Fibroblast of skin of left biceps (primary cell): ENCODE data around the gene NT5C.
"Not testable (repeated sequence)": the region's sequence is repeated elsewhere in the genome, so short reads cannot be mapped to it uniquely, and the experiment has no call there.

ENCODE experiments used
- DNase-seq, 2 experiments: peaks; one replicate each; pipeline ENCODE4 v3.0.0-alpha.2; 2013; ENCODE audit warnings: low read depth in 2 of 2

Gene NT5C

DNA sequence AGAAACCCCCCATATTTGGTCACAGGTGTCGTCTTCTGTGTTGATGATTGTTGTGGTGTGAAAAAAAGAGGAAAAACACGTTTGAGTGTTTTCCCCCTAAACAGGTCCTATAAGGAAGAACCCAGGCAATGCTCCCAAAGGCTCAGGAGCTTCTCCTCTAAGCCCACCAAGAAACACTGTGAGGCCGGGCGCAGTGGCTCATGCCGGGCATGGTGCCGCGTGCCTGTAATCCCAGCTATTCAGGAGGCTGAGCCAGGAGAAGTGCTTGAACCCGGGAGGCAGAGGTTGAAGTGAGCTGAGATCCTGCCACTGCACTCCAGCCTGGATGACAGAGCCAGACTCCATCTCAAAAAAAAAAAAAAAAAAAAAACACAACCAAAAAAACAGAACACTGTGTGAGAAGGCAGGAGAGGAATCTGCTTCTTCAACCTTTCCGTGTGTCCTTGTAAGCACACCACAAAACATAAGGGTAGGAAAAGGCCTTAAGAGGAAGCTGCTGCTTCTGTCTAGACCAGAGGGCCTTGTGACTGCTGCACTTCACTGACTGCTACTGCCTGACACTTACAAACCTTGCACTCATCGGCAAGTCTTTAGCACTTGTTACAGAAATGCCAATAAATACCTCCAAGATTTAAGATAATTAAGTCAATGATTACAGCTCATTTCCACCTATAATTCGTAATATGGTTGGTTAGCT, 13.4 kb upstream of the NT5C start:
- no peak for DNase-seq

DNA sequence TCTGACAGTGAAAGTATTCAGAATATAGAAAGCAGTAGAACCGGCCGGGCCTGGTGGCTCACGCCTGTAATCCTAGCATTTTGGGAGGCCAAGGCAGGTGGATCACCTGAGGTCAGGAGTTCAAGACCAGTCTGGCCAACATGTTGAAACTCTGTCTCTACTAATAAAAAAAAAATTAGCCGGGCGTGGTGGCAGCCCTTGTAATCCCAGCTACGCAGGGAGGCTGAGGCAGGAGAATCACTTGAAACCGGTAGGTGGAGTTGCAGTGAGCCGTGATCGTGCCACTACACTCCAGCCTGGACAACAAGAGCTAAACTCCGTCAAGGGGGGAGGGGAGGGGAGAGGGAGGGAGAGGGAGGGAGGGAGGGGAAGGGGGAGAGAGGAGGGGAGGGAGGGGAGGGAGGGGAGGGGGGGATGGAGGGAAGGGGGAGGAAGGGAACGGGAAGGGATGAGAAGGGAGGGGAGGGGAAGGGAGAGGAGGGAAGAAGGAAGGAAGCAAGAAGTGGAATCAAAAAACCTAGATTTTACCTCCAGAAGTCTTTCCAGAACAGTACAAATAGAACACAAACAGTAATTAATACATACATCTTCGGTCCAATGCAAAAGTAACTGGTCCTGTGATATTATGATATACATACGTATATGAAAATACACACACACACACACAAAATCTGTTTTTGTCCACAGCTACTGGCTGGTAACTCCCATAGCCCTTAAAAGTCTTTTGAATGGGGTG, 10.9 kb upstream of the NT5C start:
- DNase-seq: no peak

DNA sequence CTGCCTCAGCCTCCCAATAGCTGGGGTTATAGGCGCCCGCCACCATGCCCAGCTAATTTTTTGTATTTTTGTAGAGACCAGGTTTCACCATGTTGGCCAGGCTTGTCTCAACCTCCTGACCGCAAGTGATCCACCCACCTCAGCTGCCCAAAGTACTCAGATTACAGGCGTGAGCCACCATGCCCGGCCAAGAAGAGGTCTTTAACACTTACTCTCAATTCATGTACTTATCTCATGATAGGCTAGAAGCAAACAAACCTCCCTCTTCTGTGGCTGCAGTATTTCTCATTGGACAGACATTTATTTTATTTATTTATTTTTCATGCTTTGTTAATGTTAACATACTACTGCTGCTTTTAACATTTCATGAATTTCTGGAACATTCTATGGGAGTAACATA, 7.0 kb upstream of the NT5C start:
- DNase-seq: no peak

DNA sequence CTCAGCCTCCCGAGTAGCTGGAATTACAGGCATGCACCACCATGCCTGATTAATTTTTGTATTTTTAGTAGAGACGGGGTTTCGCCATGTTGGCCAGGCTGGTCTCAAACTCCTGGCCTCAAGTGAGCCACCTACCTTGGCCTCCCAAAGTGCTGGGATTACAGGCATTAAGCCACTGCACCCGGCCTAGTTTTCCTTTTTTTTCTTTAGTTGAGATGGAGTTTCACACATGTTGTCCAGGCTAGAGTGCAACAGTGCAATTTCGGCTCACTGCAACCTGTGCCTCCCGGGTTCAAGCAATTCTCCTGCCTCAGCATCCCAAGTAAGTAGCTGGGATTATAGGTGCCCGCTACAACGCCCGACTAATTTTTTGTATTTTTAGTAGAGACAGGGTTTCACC, 6.2 kb upstream of the NT5C start:
- not testable (repeated sequence) for DNase-seq

DNA sequence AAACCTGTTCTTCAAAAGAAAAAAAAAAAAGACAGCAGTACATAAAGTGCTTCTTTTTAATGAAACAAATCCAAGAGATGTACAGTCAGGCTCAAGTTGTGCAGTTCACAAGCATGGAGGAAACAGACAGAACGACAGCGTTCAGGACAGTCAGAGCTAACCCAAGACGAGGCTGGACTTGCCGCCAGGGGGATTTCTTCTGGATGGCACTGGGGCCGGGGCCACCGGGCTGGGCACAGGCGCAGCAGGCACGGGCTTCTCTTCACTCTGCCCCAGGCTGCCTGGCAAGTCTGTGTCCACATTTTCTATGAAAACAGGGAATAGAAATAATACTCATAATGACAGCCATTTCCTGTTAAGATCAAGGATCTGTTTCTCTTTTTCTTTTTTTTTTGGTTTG, 4.4 kb upstream of the NT5C start:
- no peak for DNase-seq

DNA sequence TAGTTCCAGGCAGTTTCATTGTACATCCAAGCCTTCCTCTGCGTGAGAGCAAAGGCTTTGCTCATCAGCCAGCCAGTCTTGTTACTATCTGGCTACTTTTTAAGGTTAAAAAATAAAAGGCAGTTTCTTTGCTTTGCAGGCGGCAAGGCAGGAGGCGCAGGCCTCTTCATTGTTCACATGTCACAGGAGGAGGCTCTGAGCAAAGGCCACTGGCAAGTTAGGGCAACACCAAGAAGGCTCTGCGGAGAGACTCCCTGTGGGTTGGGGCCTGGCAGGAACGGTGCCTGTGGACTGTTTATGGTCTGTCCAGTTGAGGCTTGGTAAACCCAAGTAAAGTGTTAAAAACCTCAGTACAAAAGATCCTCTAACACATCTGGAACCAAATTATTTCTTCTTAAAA, 3.9 kb upstream of the NT5C start:
- DNase-seq: no peak

DNA sequence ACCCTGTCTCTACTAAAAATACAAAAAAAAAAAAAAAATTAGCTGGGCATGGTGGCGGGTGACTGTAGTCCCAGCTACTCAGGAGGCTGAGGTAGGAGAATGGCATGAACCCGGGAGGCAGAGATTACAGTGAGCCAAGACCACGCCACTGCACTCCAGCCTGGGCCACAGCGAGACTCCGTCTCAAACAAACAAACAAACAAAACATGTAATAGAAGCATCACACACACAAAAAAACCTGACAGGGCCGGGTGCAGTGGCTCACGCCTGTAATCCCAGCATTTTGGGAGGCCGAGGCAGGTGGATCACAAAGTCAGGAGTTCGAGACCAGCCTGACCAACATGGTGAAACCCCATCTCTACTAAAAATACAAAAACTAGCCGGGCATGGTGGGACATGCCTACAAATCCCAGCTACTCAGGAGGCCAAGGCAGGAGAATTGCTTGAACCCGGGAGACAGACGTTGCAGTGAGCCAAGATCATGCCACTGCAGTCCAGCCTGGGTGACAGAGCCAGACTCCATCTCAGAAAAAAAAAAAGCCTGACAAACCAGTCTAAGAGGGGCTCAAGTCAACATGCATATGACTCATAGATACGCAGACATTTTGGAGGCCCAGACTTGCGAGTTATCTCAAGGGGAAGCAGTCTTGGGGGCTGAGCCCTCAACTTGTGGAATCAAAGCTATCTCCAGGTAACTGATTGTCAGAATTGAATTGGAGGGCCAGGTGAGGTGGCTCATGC, 2.2 kb upstream of the NT5C start:
- not testable (repeated sequence) for DNase-seq

DNA sequence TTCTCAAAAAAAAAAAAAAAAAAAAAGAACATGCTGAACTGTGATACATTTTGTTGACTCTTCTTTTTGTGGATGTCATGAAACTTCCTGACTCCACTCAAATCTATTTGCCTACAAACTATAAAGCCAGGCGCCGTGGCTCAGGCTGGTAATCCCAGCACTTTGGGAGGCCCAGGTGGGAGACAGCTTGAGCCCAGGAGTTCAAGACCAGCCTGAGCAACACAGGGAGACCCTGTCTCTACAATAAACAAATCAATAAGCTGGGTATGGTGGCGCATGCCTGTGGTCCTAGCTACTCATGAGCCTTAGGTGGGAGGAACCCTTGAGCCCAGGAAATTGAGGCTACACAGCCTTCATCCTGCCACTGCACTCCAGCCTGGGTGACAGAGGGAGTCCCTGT, 1.5 kb upstream of the NT5C start:
- DNase-seq: no peak

DNA sequence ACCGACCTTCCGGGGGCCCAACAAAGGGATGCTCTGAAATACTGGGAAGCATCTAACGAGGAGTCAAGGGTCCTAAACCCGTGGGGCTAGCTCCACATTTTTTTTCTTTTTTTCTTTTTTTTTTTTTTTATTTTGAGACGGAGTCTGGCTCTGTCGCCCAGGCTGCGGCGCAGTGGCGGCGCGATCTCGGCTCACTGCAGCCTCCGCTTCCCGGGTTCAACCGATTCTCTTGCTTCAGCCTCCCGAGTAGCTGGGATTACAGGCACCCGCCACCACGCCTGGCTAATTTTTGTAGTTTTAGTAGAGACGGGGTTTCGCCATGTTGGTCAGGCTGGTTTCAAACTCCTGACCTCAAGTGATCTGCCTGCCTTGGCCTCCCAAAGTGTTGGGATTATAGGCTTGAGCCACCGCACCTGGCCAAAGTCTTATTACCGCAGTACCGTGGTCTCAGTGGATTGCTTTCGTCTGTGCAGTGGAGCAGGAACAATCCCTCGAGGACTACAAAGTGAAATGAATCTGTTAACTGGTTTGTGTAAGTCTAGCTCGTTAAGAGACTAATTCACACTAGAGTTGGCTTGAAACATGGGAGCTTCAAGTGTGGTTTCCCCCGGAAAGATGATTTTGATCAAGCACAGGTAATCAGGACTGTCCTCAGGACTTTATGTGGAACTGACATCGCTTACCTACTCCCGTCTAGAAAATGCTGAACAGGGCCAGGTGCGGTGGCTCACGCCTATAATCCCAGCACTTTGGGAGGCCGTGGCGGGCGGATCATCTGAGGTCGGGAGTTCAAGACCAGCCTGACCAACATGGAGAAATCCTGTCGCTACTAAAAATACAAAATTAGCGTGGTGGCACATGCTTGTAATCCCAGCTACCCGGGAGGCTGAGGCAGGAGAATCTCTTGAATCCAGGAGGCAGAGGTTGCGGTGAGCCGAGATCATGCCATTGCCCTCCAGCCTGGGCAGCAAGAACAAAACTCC, 767 bp upstream of the NT5C start:
- not testable (repeated sequence) for DNase-seq

DNA sequence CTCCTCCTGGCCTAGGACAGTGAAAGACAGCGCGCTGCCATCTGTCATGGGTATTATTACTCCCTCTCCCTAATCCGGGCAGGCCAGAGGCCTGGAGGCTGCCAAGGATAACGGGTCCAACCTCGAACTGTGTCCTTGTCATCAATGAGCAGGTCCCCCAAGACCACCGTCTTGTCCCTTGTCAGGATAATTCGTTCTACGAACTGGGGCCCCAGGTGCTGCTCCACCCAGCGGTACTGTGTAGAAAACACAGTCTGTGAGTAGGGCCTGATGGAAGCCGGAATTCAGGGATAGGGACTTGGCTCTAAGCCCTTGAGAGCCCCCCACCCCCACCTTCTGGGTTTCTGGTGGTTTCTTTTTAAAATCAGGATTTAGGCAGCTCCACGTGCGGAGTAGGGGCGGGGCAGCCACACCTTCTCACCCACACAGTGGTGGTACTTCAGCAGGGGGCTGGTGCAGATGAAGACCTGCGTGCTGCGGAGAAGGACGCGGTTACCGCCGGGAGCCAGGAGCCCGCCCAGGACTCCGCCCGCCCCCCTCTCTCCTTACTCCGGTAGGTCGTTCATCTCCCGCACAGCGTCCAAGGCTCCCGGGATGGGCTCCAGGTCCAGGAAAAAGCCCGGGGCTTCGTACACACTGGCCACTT, 787 bp downstream of the NT5C start:
- peak; percentile 21 to 25 for DNase-seq

DNA sequence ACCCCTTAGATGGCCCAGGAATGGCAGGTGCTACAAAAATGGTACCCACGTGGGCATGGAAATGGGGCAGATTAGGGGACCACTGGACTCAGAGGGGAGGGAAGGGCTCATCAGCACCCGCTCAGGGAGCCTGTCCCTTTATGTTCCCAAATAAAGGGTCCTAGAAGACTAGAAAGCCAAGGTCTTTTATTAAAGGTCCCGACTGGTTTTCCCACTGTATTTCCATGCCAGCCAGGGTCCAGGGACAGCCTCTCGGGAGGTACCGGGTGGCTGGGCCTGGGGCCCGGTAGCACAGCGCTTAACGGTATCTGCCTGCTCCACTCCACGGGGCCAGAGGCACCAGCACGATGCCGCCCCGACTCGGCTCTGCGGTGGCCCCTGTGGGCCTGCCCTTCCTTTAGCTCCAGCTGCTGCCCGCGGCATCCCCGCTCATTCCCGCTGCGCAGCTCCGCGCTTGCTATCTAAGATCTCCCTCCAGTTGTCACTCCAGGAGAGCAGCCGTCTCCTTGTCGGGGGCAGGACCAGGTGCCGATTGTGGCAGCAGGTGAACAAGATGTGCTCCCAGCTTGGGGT, 1.4 kb downstream of the NT5C start:
- no peak for DNase-seq

DNA sequence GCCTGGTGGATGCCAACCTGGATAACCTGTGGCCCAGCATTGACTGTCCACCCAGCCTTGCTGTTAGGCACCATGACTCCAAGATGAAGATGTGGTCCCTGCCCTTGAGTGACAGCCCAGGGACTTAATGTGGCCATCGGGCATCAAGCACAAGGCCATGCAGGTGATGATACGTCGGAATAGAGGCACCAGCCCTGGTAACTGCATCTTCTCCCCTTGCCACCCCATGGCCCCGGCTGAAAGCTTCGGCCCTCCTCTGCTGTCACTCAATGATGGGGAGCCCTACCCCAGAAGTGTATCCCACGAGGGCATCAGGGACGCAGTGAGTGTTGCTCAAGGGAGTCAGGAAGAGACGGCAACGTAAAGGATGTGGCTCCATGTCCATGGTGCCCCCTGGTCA, 2.0 kb downstream of the NT5C start:
- DNase-seq: no peak

DNA sequence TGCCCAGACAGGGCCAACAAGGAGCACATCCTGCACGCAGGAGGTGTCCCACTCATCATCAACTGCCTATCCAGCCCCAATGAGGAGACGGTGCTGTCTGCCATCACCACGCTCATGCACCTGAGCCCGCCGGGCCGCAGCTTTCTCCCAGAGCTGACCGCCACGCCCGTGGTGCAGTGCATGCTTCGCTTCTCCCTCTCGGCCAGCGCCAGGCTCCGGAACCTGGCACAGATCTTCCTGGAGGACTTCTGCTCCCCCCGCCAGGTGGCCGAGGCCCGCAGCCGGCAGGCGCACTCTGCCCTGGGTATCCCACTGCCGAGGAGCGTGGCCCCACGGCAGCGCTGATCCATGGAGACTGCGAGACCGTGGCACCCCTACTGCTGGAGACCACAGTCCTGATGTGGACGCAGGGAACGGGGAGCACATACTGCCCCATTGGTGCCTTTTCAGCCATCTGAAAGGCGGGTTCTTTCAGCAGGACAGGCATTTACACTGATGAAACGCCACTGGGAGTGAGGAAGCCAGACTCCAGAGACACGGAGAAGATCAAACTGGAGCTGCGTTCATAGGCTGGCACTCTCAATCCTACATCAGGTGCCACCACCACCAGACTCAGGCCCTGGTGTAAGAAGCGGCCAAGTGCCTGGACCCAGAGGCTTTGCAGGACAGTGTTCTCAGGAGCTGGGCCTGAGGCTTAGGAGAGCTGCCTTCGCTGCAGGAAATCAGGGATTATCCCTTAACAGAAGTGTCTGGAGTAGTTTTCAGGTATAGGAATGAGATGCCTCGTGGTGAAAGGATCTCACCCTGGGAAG, 2.6 kb downstream of the NT5C start:
- no peak for DNase-seq

DNA sequence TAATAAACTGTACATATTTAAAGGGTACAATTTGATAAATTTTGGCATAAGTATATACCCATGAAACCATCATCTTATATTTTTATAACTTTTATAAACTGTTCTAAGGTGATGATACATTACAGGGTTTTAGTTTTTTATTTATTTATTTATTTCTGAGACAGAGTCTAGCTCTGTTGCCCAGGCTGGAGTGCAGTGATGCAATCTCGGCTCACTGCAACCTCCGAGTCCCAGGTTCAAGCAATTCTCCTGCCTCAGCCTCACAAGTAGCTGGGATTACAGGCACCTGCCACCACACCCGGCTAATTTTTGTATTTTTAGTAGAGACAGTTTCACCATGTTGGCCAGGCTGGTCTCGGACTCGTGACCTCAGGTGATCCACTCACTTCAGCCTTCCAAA, 3.6 kb downstream of the NT5C start:
- not testable (repeated sequence) for DNase-seq

DNA sequence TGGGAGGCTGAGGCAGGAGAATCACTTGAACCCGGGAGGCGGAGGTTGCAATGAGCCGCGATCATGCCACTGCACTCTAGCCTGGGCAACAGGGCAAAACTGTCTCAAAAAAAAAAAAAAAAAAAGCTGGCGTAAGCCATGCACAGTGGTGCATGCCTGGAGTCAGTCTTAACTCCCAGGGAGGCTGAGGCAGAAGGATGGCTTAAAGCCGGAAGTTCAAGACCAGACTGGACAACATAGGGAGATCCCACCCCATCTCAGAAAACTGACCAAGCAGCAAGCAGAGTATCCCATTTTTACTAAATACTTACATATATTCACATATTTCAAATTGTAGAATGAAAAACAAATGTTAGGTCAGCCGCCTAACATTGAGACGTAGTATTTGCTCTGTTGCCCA, 4.6 kb downstream of the NT5C start:
- no peak for DNase-seq

DNA sequence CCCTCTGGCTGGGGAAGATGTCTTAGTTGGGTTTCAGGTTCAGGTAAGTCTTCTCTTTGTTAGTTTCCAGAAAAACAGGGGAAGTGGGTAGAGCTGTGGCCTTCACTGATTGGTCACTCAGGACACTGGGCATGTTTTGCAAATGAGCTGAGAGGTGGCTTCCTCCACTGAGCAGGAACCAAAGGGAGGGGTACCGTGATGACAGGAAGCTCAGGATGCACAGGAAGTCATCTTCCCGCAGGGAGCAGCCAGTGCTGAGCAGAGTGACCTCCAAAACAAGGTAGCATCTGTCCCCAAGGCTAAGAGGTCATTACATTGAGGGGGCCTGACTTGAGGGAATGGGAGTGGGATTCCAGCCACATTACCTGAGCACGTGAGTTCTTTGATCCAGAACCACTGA, 5.6 kb downstream of the NT5C start:
- no peak for DNase-seq

DNA sequence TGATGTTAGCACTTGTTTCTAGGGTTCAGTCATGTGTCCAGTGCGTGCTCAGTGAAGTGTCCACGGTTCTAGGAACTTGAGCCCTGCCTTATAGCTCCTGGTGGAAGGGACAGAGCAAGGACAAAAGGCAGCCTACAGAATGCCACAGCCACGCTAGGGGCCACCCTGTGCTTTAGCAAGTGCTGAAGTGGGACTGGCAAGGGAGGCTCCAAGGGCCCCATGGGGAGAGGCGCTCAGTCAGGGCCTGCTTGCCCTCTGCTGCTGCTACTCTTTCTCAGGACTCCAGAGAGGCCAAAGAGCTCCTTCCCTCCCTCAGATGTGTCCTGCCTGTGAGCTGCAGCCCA, 6.8 kb downstream of the NT5C start:
- DNase-seq: no peak

DNA sequence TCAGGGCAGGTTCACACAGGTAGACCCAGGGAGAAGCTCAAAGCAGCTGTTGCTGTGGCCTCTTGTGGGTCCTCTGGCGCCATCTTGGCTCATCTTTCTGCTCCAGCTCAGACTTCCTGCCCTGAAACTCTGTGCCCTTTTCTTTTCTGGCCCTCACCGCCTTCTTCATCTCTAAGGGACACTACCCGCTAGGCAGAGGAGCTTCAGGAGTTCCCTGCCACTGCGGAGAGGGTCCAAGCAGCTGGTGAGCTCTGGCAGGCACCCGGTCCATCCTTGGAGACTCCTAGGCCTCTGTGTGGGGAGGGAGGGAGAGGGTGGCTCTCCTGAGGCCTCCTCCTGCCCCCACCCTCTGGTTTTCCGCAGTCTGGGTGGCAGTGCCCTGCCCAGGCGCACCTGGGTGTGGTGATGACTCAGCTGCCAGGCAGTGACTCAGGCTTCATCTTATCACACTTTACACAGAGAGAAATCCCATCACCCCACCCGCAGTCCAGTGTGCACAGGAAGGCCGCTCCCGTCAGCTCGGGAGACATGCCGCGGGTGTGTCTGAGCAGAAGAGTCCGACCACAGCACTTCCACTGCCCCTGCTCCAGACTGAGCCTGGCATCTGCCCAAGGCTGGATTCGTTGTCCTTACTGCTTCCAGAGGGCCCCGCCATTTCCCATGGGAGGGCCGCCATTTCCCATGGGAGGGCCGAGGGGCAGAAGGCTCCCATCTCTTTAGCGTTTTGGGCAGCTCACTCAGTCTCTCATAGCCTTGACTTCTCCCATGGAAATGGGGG, 7.3 kb downstream of the NT5C start:
- DNase-seq: no peak

DNA sequence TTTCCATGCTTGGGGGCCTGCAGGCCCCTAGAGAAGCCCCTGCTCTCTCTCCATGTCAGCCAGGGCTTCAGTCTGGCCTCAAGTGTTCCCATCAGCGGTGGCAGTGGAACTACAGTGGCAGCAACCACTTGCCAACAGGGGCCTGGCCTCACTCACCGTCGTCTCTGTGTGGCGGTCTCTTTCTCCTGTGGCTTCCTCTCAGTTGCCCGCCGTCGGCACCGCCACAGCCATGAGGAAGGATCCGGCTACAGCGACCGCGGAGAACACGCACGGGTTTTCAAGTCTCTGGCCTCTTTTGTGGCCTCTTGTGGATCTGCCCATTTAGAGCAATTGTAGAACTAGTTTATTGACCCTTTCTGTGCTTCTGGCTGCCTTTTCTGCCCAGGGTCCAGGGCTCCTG, 13.2 kb downstream of the NT5C start:
- DNase-seq: no peak
